GM21717 (cell line): ENCODE data around the gene ZNF556.
A peak's percentile ranks its signal among the peaks of the same experiment; 100 is the strongest.
"Not testable (repeated sequence)": the region's sequence is repeated elsewhere in the genome, so short reads cannot be mapped to it uniquely, and the experiment has no call there.

ENCODE experiments used
- ATAC-seq: cut with Tn5 transposase; IDR thresholded peaks from one replicate; pipeline ENCODE4 v1.9.1; 2021; ENCODE audit warnings: mild to moderate bottlenecking, moderate library complexity; ENCODE audit not compliant: unreplicated experiment

Gene ZNF556

GRCh38 chr19:2853015-2853606 is 14.0 kb upstream of the ZNF556 start:
- no peak for ATAC-seq

GRCh38 chr19:2854849-2855248 is 12.3 kb upstream of the ZNF556 start:
- no peak for ATAC-seq

GRCh38 chr19:2856457-2857050 is 10.6 kb upstream of the ZNF556 start:
- no peak for ATAC-seq

GRCh38 chr19:2858864-2859263 is 8.3 kb upstream of the ZNF556 start:
- no peak for ATAC-seq

- no peak for ATAC-seq
Observed at GRCh38 chr19:2863816-2864215, 3.3 kb upstream of the ZNF556 start.

GRCh38 chr19:2865334-2866100 is 1.6 kb upstream of the ZNF556 start:
- no peak for ATAC-seq

- no peak for ATAC-seq
Observed at GRCh38 chr19:2866495-2867024, 575 bp upstream of the ZNF556 start.

- no peak for ATAC-seq
Observed at GRCh38 chr19:2869618-2870017, 2.5 kb downstream of the ZNF556 start.

GRCh38 chr19:2872175-2872574 is 5.0 kb downstream of the ZNF556 start:
- not testable (repeated sequence) for ATAC-seq

- ATAC-seq = no peak
Observed at GRCh38 chr19:2877398-2878331, 10.5 kb downstream of the ZNF556 start.

GRCh38 chr19:2883686-2884439 is 16.7 kb downstream of the ZNF556 start:
- no peak for ATAC-seq

GRCh38 chr19:2885736-2886135 is 18.6 kb downstream of the ZNF556 start:
- no peak for ATAC-seq

- no peak for ATAC-seq
Observed at GRCh38 chr19:2887391-2887914, 20.3 kb downstream of the ZNF556 start.

- no peak for ATAC-seq
Observed at GRCh38 chr19:2888731-2889224, 21.6 kb downstream of the ZNF556 start.

- not testable (repeated sequence) for ATAC-seq
Observed at GRCh38 chr19:2890531-2890930, 23.4 kb downstream of the ZNF556 start.

- no peak for ATAC-seq
Observed at GRCh38 chr19:2896694-2897093, 29.6 kb downstream of the ZNF556 start.

- ATAC-seq = peak; percentile 90
Observed at GRCh38 chr19:2900296-2901252, 33.4 kb downstream of the ZNF556 start, which contains the start of gene ZNF57. Gene ZNF57, plus strand, starts transcription at chr19:2900928. Its CDS starts 118 bp downstream, at chr19:2901046.

GRCh38 chr19:2902590-2903218 is 35.6 kb downstream of the ZNF556 start:
- ATAC-seq = no peak
